Effector memory CD4-positive, alpha-beta T cell (primary cell): ENCODE measurements around the gene CACNA1C.

Experiments used
- DNase-seq, 3 donors: peaks; one replicate each; pipeline ENCODE4 v3.0.0-alpha.2; 2020
- H3K27ac ChIP-seq: 2 replicates; pipeline ENCODE4 v1.7.0; 2013; ENCODE audit warnings: mild to moderate bottlenecking, low read length, moderate library complexity; ENCODE audit not compliant: insufficient read depth, poor library complexity, severe bottlenecking
- H3K27me3 ChIP-seq: replicated peaks from 2 replicates; pipeline ENCODE4 v1.7.0; 2013; ENCODE audit warnings: mild to moderate bottlenecking, low read length; ENCODE audit not compliant: insufficient read depth, control insufficient read depth, poor library complexity, severe bottlenecking
- H3K36me3 ChIP-seq: 2 replicates; pipeline ENCODE4 v1.7.0; 2013; ENCODE audit warnings: mild to moderate bottlenecking, low read length, moderate library complexity; ENCODE audit not compliant: control insufficient read depth, insufficient read depth
- H3K4me1 ChIP-seq: 2 replicates; pipeline ENCODE4 v1.7.0; 2013; ENCODE audit warnings: low read length, mild to moderate bottlenecking; ENCODE audit not compliant: control insufficient read depth, insufficient read depth, poor library complexity, severe bottlenecking
- H3K4me3 ChIP-seq: 2 replicates; pipeline ENCODE4 v1.7.0; 2013; ENCODE audit warnings: low read length, low read depth, mild to moderate bottlenecking; ENCODE audit not compliant: insufficient read depth, poor library complexity, severe bottlenecking
- H3K9me3 ChIP-seq: 2 replicates; pipeline ENCODE4 v1.7.0; 2013; ENCODE audit warnings: mild to moderate bottlenecking, low read length, moderate library complexity; ENCODE audit not compliant: control insufficient read depth

Gene CACNA1C

GRCh38 chr12:2462087-2462486, 409.3 kb downstream of the CACNA1C start:
- no peaks in the 10 kb centered on the region for H3K36me3 ChIP-seq
- H3K4me3 ChIP-seq, result no peak overlapping the region
- H3K27me3 ChIP-seq, result no peaks in the 10 kb centered on the region
- DNase-seq, result no peak
- no peaks in the 10 kb centered on the region for H3K4me1 ChIP-seq
- no peak overlapping the region for H3K27ac ChIP-seq
- H3K9me3 ChIP-seq, result no peaks in the 10 kb centered on the region

- no peak for DNase-seq
- Histone ChIP-seq H3K36me3 (no peaks in the 10 kb centered on the region), H3K27me3 (no peaks in the 10 kb centered on the region)
Measured at GRCh38 chr12:2463719-2464118, 410.9 kb downstream of the CACNA1C start.

GRCh38 chr12:2465681-2466080, 412.9 kb downstream of the CACNA1C start:
- Histone ChIP-seq H3K36me3 (no peaks in the 10 kb centered on the region), H3K27ac (no peak overlapping the region), H3K9me3 (no peaks in the 10 kb centered on the region), H3K4me3 (no peak overlapping the region), H3K27me3 (no peaks in the 10 kb centered on the region), H3K4me1 (no peaks in the 10 kb centered on the region)
- no peak for DNase-seq

More at GRCh38 chr12:2463719-2464118, 410.9 kb downstream of the CACNA1C start:
- Histone ChIP-seq H3K4me3 (no peak overlapping the region), H3K9me3 (no peaks in the 10 kb centered on the region), H3K4me1 (no peaks in the 10 kb centered on the region), H3K27ac (no peak overlapping the region)

GRCh38 chr12:2466211-2466610, 413.4 kb downstream of the CACNA1C start:
- Histone ChIP-seq H3K27ac (no peak overlapping the region), H3K36me3 (no peaks in the 10 kb centered on the region), H3K4me3 (no peak overlapping the region), H3K9me3 (no peaks in the 10 kb centered on the region), H3K4me1 (no peaks in the 10 kb centered on the region), H3K27me3 (no peaks in the 10 kb centered on the region)
- no peak for DNase-seq

GRCh38 chr12:2467447-2468195, 414.8 kb downstream of the CACNA1C start:
- Histone ChIP-seq H3K36me3 (no peaks in the 10 kb centered on the region), H3K9me3 (no peaks in the 10 kb centered on the region), H3K27me3 (no peaks in the 10 kb centered on the region), H3K4me3 (no peak overlapping the region), H3K4me1 (no peaks in the 10 kb centered on the region), H3K27ac (no peak overlapping the region)
- DNase-seq, result no peak

GRCh38 chr12:2475984-2476383, 423.2 kb downstream of the CACNA1C start:
- DNase-seq, result no peak
- no peaks in the 10 kb centered on the region for H3K4me1 ChIP-seq
- H3K4me3 ChIP-seq, result no peak overlapping the region
- no peak overlapping the region for H3K27ac ChIP-seq
- no peaks in the 10 kb centered on the region for H3K9me3 ChIP-seq
- no peaks in the 10 kb centered on the region for H3K27me3 ChIP-seq
- H3K36me3 ChIP-seq, result no peaks in the 10 kb centered on the region

- Histone ChIP-seq H3K4me3 (no peak overlapping the region), H3K9me3 (no peaks in the 10 kb centered on the region), H3K27ac (no peak overlapping the region), H3K4me1 (no peaks in the 10 kb centered on the region), H3K36me3 (no peaks in the 10 kb centered on the region), H3K27me3 (no peaks in the 10 kb centered on the region)
- DNase-seq, result no peak
Measured at GRCh38 chr12:2477009-2477766, 424.4 kb downstream of the CACNA1C start.

GRCh38 chr12:2479851-2480535, 427.2 kb downstream of the CACNA1C start:
- DNase-seq, result no peak
- no peaks in the 10 kb centered on the region for H3K36me3 ChIP-seq
- no peaks in the 10 kb centered on the region for H3K27me3 ChIP-seq
- H3K9me3 ChIP-seq, result no peaks in the 10 kb centered on the region
- H3K4me1 ChIP-seq, result no peaks in the 10 kb centered on the region
- no peak overlapping the region for H3K4me3 ChIP-seq
- H3K27ac ChIP-seq, result no peak overlapping the region

GRCh38 chr12:2481346-2481745, 428.6 kb downstream of the CACNA1C start:
- Histone ChIP-seq H3K36me3 (no peaks in the 10 kb centered on the region), H3K27me3 (peaks cover 4% of the 10 kb centered on the region), H3K4me1 (no peaks in the 10 kb centered on the region), H3K4me3 (no peak overlapping the region), H3K9me3 (no peaks in the 10 kb centered on the region), H3K27ac (no peak overlapping the region)
- DNase-seq, result no peak

GRCh38 chr12:2481951-2482350, 429.2 kb downstream of the CACNA1C start:
- no peak for DNase-seq
- Histone ChIP-seq H3K27me3 (peaks cover 4% of the 10 kb centered on the region), H3K4me1 (no peaks in the 10 kb centered on the region), H3K9me3 (no peaks in the 10 kb centered on the region), H3K4me3 (no peak overlapping the region), H3K36me3 (no peaks in the 10 kb centered on the region), H3K27ac (no peak overlapping the region)
